Activated CD8-positive, alpha-beta T cell treated with anti-CD3 and anti-CD28 coated beads, Interleukin-2, amount 10 ng/mL, durations not matched to agents 7 days and 5 days (primary cell): ENCODE results near the gene SCAMP2. TPM values are rescaled to one million over a fixed set of nuclear protein-coding genes. Genes with fewer than 3 reads are reported as not detected.
A peak's percentile ranks its signal among the peaks of the same experiment; 100 is the strongest.

Source experiments
- ATAC-seq: fragments of 150-1000 bp; cut with Tn5 transposase; one replicate; pipeline ENCODE4 v1.10.0; 2021; ENCODE audit warnings: moderate library complexity
- CTCF ChIA-PET: fragments of 350-600 bp; sonication (Branson Sonifier 250); formaldehyde crosslinking; loops from one replicate; lab custom pipeline; 2021; ENCODE audit warnings: antibody characterized with exemption; lab: Charles Lee
- POLR2A ChIA-PET: fragments of 350-600 bp; sonication (Branson Sonifier 250); formaldehyde crosslinking; loops from one replicate; lab custom pipeline; 2021; ENCODE audit warnings: antibody characterized with exemption; lab: Charles Lee
- DNase-seq: peaks from one replicate; pipeline ENCODE4 v3.0.0-alpha.2; 2020
- H3K27ac Mint-ChIP-seq: one replicate; pipeline ENCODE4 v1.8.0; 2021; ENCODE audit warnings: mild to moderate bottlenecking, mixed read lengths
- H3K27me3 Mint-ChIP-seq: one replicate; pipeline ENCODE4 v1.8.0; 2021; ENCODE audit warnings: low read depth, mixed read lengths
- H3K36me3 Mint-ChIP-seq: one replicate; pipeline ENCODE4 v1.8.0; 2021; ENCODE audit warnings: low read depth, mixed read lengths
- H3K4me1 Mint-ChIP-seq: one replicate; pipeline ENCODE4 v1.8.0; 2021; ENCODE audit warnings: low read depth, mixed read lengths
- H3K4me3 Mint-ChIP-seq: one replicate; pipeline ENCODE4 v1.8.0; 2021; ENCODE audit warnings: mild to moderate bottlenecking, mixed read lengths
- H3K9me3 Mint-ChIP-seq: one replicate; pipeline ENCODE4 v1.8.0; 2022; ENCODE audit warnings: mixed read lengths; ENCODE audit not compliant: insufficient read depth
- microRNA-seq: library from miRNA; unstranded; fragments of <30 nt; microRNA quantifications from one replicate; pipeline ENCODE4 v1.2.0, GENCODE V29; 2022
- total RNA-seq, 2 experiments: library from RNA; stranded (reverse); gene quantifications; one replicate each; pipeline ENCODE4 v1.2.3, GENCODE V29; 2021

The SCAMP2 gene
- total RNA-seq, 2 experiments from 2014 or later = 96.9 to 105 TPM

DNA sequence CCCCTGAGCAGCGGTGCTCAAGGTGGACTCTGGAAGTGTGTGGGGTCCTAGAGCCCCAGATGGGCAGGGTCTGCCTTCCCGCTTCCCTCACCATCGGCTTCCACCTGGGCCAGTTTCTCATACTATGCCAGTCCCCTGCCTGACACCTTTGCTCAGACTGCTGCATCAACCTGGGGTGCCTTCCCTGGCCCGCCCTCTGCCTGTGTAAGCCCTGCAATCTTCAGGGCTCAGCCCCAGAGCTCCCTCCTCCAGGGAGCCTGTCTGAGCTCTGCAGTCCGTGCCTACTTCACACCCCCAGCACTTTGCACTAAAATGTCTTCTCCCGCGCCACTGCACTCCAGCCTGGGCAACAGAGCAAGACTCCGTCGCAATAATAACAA lies 78.2 kb downstream of the SCAMP2 start:
- Mint-ChIP-seq H3K36me3 (peaks cover 65% of the 10 kb centered on the region), H3K4me3 (peak overlapping the region; percentile 48)
- CTCF ChIA-PET = interaction anchor here (1.4 to 25.5 kb wide), 5 partner anchors 10 to 179 kb away, joined by 3 to 1683 read pairs (median 5); partner anchors contain the start of genes CLK3 and CSK

DNA sequence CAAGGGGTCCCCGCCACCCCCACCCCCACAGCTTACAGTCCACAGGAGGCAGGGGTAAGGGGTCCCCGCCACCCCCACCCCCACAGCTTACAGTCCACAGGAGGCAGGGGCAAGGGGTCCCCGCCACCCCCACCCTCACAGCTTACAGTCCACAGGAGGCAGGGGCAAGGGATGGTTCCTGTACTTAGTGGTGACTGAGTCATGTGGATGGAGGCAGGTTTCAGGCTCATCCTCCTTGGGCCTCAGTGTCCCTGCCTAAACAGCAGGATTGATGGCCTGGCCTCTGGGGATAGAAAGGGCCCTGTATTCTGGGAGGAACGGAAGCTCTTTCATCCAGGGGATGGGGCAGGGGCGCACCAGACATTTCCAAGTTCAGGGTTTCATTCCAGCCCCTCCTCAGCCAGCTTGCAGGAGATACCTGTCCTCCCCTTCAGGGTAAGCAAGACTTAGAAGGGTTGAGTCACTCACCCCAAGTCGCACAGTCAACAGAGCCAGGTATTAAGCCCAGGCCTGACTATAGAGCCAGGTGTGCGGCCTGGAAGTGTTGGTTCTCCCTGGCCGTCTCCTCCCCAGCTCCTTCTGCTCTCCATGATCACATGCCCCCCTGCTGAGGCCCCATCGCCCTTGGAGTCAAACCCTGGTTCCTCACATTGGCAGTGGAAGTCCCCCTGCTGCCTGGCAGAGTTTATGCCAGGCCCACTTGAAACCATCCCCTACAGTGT lies 78.8 kb downstream of the SCAMP2 start:
- CTCF ChIA-PET = interaction anchor here (0.7 to 25.5 kb wide), 19 partner anchors 10 to 424 kb away, joined by 3 to 1683 read pairs (median 4); partner anchors contain the start of genes CLK3, CPLX3, CSK and ULK3
- POLR2A ChIA-PET = interaction anchor here (20.1 kb wide), 1 partner anchor 16 kb away, joined by 670 read pairs; the partner anchor contains the start of gene CSK
- Mint-ChIP-seq H3K27me3 (no peaks in the 10 kb centered on the region), H3K4me3 (peak overlapping the region; percentile 48), H3K9me3 (no peaks in the 10 kb centered on the region), H3K36me3 (peaks cover 65% of the 10 kb centered on the region), H3K4me1 (peaks cover 89% of the 10 kb centered on the region), H3K27ac (peak overlapping the region; percentile 89)
- ATAC-seq = no peak
- no peak for DNase-seq

More for the DNA sequence above, 78.2 kb downstream of the SCAMP2 start:
- peaks cover 89% of the 10 kb centered on the region for H3K4me1 Mint-ChIP-seq
- ATAC-seq (no peak), DNase-seq (no peak)
- H3K27ac Mint-ChIP-seq = peak overlapping the region; percentile 89
- H3K27me3 Mint-ChIP-seq = no peaks in the 10 kb centered on the region
- no peaks in the 10 kb centered on the region for H3K9me3 Mint-ChIP-seq
- POLR2A ChIA-PET = interaction anchor here (20.1 kb wide), 1 partner anchor 16 kb away, joined by 670 read pairs; the partner anchor contains the start of gene CSK

Small RNAs within 50 kb of the gene (microRNA-seq; reads per million reads assigned to microRNA genes)
- gene MIR6882 = 7.5 reads per million, percentile 15 among the genes with 10 or more reads in this experiment

Other genes starting within 250 kb of the SCAMP2 start
- gene EDC3, start 177.3 kb downstream of the SCAMP2 start, total RNA-seq = 10 to 100 TPM; 40.4 to 41.6 TPM
- gene CYP1A1, start 147.8 kb downstream of the SCAMP2 start, total RNA-seq = 1 to 10 TPM; 4.7 to 4.8 TPM
- not detected for gene CYP1A2, start 124.5 kb downstream of the SCAMP2 start, total RNA-seq
- gene CSK, start 91.3 kb downstream of the SCAMP2 start, total RNA-seq = 100 to 1,000 TPM; 314 to 330 TPM
- 1 to 10 TPM in 1 of 2 experiments, under 1 TPM in 1; 0.47 to 1.0 TPM for gene LMAN1L, start 60.5 kb downstream of the SCAMP2 start, total RNA-seq
- gene CPLX3, start 46.7 kb downstream of the SCAMP2 start, total RNA-seq = not detected
- 10 to 100 TPM; 56.9 to 58.0 TPM for gene ULK3, start 30.2 kb downstream of the SCAMP2 start, total RNA-seq
- gene MPI, start 16.7 kb upstream of the SCAMP2 start, total RNA-seq = 10 to 100 TPM; 55.7 to 56.7 TPM
- 10 to 100 TPM; 61.3 to 72.5 TPM for gene FAM219B, start 33.5 kb upstream of the SCAMP2 start, total RNA-seq
- gene COX5A, start 64.7 kb upstream of the SCAMP2 start, total RNA-seq = 100 to 1,000 TPM; 305 to 313 TPM
- 1 to 10 TPM; 6.5 to 7.2 TPM for gene RPP25, start 83.4 kb upstream of the SCAMP2 start, total RNA-seq
- 1 to 10 TPM; 1.1 TPM for gene SCAMP5, start 122.2 kb upstream of the SCAMP2 start, total RNA-seq
- 10 to 100 TPM; 27.3 to 29.1 TPM for gene PPCDC, start 150.2 kb upstream of the SCAMP2 start, total RNA-seq